Retinal pigment epithelial cell (primary cell): ENCODE data around the gene DOCK2.
"Not testable (repeated sequence)": the region's sequence is repeated elsewhere in the genome, so short reads cannot be mapped to it uniquely, and the experiment has no call there.

Experiments
- DNase-seq: peaks from one replicate; pipeline ENCODE4 v3.0.0-alpha.2; 2010; ENCODE audit warnings: low read depth
- H3K4me3 ChIP-seq: 2 replicates; pipeline ENCODE4 v1.5.1; 2011; ENCODE audit warnings: mild to moderate bottlenecking, low read length, control low read depth, moderate library complexity
- CTCF ChIP-seq: conservative IDR thresholded peaks from 2 replicates; pipeline ENCODE4 v1.5.1; 2011; ENCODE audit warnings: low read depth, low read length, control low read depth, inconsistent platforms

DOCK2 gene

GRCh38 chr5:169746147-169746694, 109.1 kb downstream of the DOCK2 start:
- no peak for DNase-seq
- TF ChIP-seq CTCF: no peak
- H3K4me3 ChIP-seq: no peak overlapping the region

GRCh38 chr5:169748174-169748573, 111.1 kb downstream of the DOCK2 start:
- H3K4me3 ChIP-seq: no peak overlapping the region
- no peak for DNase-seq
- TF ChIP-seq CTCF: no peak

GRCh38 chr5:169749295-169749694, 112.2 kb downstream of the DOCK2 start:
- no peak overlapping the region for H3K4me3 ChIP-seq
- TF ChIP-seq CTCF: no peak
- no peak for DNase-seq

GRCh38 chr5:169751490-169751889, 114.4 kb downstream of the DOCK2 start:
- no peak for TF ChIP-seq CTCF
- no peak for DNase-seq
- H3K4me3 ChIP-seq: no peak overlapping the region

- not testable (repeated sequence) for H3K4me3 ChIP-seq
Observed at GRCh38 chr5:169752566-169752965, 115.5 kb downstream of the DOCK2 start.

GRCh38 chr5:169753795-169754194, 116.7 kb downstream of the DOCK2 start:
- no peak for DNase-seq
- TF ChIP-seq CTCF: no peak
- no peak overlapping the region for H3K4me3 ChIP-seq

More at GRCh38 chr5:169752566-169752965, 115.5 kb downstream of the DOCK2 start:
- not testable (repeated sequence) for DNase-seq

GRCh38 chr5:169754737-169755136, 117.7 kb downstream of the DOCK2 start:
- no peak for TF ChIP-seq CTCF
- DNase-seq: no peak
- no peak overlapping the region for H3K4me3 ChIP-seq
